RWPE2 (cell line): ENCODE data around the gene MAP2K1.
"Not testable (repeated sequence)": the region's sequence is repeated elsewhere in the genome, so short reads cannot be mapped to it uniquely, and the experiment has no call there.

Source experiments
- ATAC-seq: fragments of 200-7000 bp; cut with Tn5 transposase; 3 replicates; pipeline ENCODE4 v1.9.1; 2021; ENCODE audit warnings: low read depth
- DNase-seq: peaks from one replicate; pipeline ENCODE4 v3.0.0-alpha.2; 2020; ENCODE audit warnings: low spot score
- H3K27ac ChIP-seq: fragments of 450-650 bp; 2 replicates; pipeline ENCODE4 v1.5.1; 2017; ENCODE audit warnings: mild to moderate bottlenecking; ENCODE audit not compliant: poor library complexity, severe bottlenecking
- H3K27me3 ChIP-seq: fragments of 250-450 bp; sonication (Bioruptor Pico); 2 replicates; pipeline ENCODE4 v1.5.1; 2021; ENCODE audit warnings: mild to moderate bottlenecking, moderate library complexity; ENCODE audit not compliant: insufficient read depth, poor library complexity, severe bottlenecking
- H3K36me3 ChIP-seq: fragments of 250-450 bp; sonication (Bioruptor Pico); 2 replicates; pipeline ENCODE4 v1.5.1; 2020; ENCODE audit warnings: low read depth, mild to moderate bottlenecking, moderate library complexity
- H3K4me1 ChIP-seq: fragments of 250-450 bp; sonication (Bioruptor Pico); 2 replicates; pipeline ENCODE4 v1.5.1; 2021; ENCODE audit warnings: mild to moderate bottlenecking, moderate library complexity; ENCODE audit not compliant: insufficient read depth, poor library complexity, severe bottlenecking
- H3K4me3 ChIP-seq: fragments of 250-450 bp; sonication (Bioruptor Pico); 2 replicates; pipeline ENCODE4 v1.5.1; 2021; ENCODE audit warnings: mild to moderate bottlenecking, moderate library complexity; ENCODE audit not compliant: severe bottlenecking
- H3K9me3 ChIP-seq: fragments of 250-450 bp; sonication (Bioruptor Pico); 2 replicates; pipeline ENCODE4 v1.5.1; 2021; ENCODE audit warnings: mild to moderate bottlenecking, moderate library complexity; ENCODE audit not compliant: severe bottlenecking
- TF ChIP-seq, protein P1 (sequence below): fragments of 450-650 bp; IDR thresholded peaks from one replicate; pipeline ENCODE4 v1.5.1; 2017; ENCODE audit warnings: mild to moderate bottlenecking, moderate library complexity; ENCODE audit not compliant: poor library complexity, severe bottlenecking

The MAP2K1 gene

DNA sequence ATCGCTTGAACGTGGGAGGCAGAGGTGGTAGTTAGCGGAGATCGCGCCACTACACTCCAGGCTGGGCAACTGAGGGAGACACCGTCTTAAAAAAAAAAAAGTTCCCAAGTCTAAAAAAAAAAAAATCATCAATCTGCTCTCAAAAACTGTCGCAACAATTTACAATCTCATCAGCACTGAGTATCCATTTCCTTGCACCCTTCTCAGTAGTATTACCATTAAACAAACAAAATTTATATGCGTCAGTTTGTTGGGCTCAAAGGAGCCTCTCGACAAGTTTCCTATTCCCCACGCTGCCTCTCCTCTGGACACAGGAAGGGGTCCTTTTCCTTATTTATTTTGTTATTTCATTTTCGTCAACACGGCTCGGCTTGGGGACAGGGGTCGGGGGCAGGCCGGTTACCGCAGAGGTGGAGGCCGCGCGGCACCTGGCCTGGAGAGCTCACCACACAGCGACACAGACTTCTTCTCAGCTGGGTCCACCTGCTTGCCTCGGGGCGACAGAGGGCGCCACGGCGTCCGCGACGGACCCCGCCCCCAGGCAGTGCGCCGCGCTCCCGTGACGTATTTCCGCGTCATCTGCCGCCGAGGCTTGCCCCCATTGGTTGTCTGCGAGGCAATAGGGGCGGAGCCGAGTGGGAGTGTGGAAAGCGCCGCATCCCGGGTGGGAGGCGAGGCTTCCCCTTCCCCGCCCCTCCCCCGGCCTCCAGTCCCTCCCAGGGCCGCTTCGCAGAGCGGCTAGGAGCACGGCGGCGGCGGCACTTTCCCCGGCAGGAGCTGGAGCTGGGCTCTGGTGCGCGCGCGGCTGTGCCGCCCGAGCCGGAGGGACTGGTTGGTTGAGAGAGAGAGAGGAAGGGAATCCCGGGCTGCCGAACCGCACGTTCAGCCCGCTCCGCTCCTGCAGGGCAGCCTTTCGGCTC is at the start of gene MAP2K1:
Gene MAP2K1 (plus strand): TSS at position 709 of the 920 bp plus-strand sequence. CDS start 436 bp downstream, outside the sequence.
- Histone ChIP-seq H3K27ac (peak within 1 kb of the TSS; percentile 97), H3K4me3 (peak within 1 kb of the TSS; percentile 74)

DNA sequence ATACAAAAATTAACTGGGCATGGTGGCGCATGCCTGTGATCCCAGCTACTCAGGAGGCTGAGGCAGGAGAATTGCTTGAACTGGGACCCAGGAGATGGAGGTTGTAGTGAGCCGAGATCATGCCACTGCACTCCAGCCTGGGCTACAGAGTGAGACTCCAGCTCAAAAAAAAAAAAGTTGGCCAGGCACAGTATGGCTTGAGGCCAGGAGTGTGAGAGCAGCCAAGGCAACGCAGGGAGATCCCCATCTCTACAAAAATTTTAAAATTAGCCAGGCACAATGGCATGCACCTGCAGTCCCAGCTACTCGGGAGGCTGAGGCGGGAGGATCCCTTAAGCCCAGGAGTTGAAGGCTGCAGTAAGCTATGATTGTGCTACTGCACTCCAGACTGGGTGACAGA is 38.2 kb upstream of the MAP2K1 start:
- H3K27me3 ChIP-seq, H3K4me1 ChIP-seq, DNase-seq, H3K4me3 ChIP-seq, ATAC-seq, H3K27ac ChIP-seq, H3K9me3 ChIP-seq: not testable (repeated sequence)
- peaks cover 95% of the 10 kb centered on the region for H3K36me3 ChIP-seq

More for the DNA sequence above, at the start of gene MAP2K1:
- TF ChIP-seq, protein P1, sequence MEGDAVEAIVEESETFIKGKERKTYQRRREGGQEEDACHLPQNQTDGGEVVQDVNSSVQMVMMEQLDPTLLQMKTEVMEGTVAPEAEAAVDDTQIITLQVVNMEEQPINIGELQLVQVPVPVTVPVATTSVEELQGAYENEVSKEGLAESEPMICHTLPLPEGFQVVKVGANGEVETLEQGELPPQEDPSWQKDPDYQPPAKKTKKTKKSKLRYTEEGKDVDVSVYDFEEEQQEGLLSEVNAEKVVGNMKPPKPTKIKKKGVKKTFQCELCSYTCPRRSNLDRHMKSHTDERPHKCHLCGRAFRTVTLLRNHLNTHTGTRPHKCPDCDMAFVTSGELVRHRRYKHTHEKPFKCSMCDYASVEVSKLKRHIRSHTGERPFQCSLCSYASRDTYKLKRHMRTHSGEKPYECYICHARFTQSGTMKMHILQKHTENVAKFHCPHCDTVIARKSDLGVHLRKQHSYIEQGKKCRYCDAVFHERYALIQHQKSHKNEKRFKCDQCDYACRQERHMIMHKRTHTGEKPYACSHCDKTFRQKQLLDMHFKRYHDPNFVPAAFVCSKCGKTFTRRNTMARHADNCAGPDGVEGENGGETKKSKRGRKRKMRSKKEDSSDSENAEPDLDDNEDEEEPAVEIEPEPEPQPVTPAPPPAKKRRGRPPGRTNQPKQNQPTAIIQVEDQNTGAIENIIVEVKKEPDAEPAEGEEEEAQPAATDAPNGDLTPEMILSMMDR: peak; percentile 97
- Histone ChIP-seq H3K9me3 (no peaks in the 10 kb centered on the region), H3K4me1 (peaks cover 35% of the 10 kb centered on the region), H3K36me3 (peaks cover 20% of the 10 kb centered on the region), H3K27me3 (no peaks in the 10 kb centered on the region)
- peak; percentile 76 for ATAC-seq
- peak; percentile 99 for DNase-seq

DNA sequence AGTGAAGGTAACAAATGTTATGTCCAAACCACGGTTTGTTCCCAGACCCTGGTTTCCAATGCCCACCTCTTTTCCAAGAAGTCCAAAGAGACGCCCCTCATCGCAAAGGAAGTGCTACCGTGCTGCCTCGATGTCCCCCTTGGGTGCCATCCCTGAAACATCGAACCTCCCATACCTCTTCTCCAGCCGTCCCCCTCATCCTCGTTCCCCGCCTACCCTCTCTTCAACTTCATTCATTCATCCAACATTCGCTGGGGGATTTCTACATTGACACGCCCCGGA is 30.7 kb upstream of the MAP2K1 start:
- Histone ChIP-seq H3K4me3 (peak overlapping the region; percentile 62), H3K36me3 (peaks cover 31% of the 10 kb centered on the region), H3K27me3 (no peaks in the 10 kb centered on the region), H3K27ac (peak overlapping the region; percentile 53), H3K4me1 (peaks cover 20% of the 10 kb centered on the region), H3K9me3 (no peaks in the 10 kb centered on the region)
- TF ChIP-seq, protein P1: no peak
- ATAC-seq: no peak
- DNase-seq: no peak

DNA sequence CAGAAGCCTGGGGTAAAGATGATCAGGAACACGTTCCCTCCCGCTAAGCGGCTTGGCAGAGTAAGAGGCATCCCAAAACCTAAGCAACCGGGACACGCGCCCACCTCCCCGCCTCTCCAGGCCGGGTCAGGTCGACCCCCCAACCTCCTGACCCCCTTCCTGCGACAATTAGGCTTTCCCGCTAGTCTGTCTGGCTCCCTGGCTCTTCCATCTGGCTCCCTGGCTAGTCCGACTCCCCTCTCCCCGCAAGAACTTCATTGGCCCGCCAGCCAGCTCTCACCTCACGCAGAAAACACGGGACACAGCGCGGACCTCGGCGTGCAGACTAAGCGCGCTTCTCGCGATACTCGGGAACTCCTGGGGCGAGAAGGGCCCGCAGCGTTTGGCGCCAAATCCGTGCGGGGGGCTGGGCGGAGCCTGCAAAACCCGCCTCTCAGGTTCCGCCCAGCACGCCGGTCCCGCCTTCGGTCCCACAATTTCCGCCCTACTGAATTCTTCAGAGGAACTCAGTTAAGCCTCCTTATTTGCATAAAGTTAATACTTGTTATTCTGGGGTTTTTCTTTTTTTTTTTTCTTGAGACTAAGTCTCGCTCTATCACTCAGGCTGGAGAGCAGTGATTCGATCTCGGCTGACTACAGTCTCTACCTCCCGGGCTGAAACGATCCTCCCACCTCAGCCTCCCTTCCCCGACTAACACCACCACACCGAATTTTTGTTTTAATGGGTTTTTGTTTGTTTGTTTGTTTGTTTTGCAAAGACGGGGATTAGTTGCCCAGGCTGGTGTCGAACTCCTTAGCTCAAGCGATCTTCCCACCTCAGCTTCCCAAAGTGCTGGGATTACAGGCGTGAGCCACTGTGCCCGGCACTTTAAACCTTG is 30.1 kb upstream of the MAP2K1 start, which contains the start of gene TIPIN:
Gene TIPIN (minus strand): TSS at position 327 of the 878 bp plus-strand sequence. CDS start 3,738 bp downstream, outside the sequence.
- peaks cover 20% of the 10 kb centered on the region for H3K4me1 ChIP-seq
- TF ChIP-seq, protein P1: no peak
- ATAC-seq (peak; percentile 89), DNase-seq (peak; percentile 98)
- H3K36me3 ChIP-seq: peaks cover 25% of the 10 kb centered on the region
- peak within 1 kb of the TSS; percentile 62 for H3K4me3 ChIP-seq
- H3K27ac ChIP-seq: peak within 1 kb of the TSS; percentile 53
- no peaks in the 10 kb centered on the region for H3K27me3 ChIP-seq
- H3K9me3 ChIP-seq: no peaks in the 10 kb centered on the region

DNA sequence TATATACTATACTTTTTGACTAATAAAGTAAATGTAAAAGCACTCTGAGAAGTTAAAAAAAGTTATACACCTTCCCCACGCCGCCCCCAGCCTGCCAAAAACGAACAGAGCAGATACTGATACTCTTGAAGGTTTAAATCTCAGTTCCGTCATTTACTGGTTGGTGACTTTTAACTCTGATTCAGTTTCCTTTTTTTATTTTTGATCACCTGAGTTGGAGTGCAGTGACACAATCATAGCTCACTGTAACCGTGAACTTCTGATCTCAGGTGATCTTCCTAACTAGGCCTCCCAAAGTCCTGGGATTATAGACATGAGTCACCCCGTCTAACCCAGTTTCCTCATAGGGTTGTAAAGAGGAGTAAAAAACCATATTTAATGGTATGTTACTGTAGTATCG is 27.0 kb upstream of the MAP2K1 start:
- DNase-seq (no peak), ATAC-seq (peak; percentile 81)
- TF ChIP-seq, protein P1: no peak
- Histone ChIP-seq H3K36me3 (no peaks in the 10 kb centered on the region), H3K4me1 (peaks cover 20% of the 10 kb centered on the region), H3K4me3 (no peak overlapping the region), H3K27me3 (no peaks in the 10 kb centered on the region), H3K9me3 (no peaks in the 10 kb centered on the region), H3K27ac (peak overlapping the region; percentile 79)

DNA sequence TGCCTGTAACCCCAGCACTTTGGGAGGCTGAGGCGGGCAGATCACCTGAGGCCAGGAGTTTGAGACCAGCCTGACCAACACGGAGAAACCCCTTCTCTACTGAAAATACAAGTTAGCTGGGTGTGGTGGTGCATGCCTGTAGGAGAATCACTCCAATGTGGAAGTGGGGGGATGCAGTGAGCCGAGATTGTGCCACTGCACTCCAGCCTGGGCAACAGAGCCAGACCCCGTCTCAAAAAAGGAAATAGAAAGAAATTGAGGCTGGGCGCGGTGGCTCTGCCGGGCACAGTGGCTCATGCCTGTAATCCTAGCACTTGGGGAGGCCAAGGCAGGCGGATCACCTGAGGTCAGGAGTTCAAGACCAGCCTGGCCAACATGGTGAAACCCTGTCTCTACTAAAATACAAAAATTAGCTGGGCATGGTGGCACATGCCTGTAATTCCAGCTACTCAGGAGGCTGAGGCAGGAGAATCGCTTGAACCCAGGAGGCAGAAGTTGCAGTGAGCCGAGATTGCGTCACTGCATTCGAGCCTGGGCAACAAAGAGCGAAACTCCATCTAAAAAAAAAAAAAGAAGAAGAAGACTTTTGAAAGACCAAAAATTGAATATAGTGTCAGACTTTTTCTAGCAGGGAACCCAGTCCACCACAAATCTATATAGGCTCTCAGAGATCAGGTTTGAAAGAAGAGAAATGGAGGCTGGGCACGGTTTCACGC is 24.8 kb upstream of the MAP2K1 start:
- not testable (repeated sequence) for H3K4me3 ChIP-seq, ATAC-seq, H3K36me3 ChIP-seq, H3K27ac ChIP-seq, H3K27me3 ChIP-seq, DNase-seq, H3K9me3 ChIP-seq
- peaks cover 17% of the 10 kb centered on the region for H3K4me1 ChIP-seq
